HEK293T (cell line): ENCODE data around the gene CTNNA2.

ENCODE experiments used
- ARNT ChIP-seq: fragments of 450-650 bp; IDR thresholded peaks from 2 replicates; pipeline ENCODE4 v1.6.1; 2017; ENCODE audit warnings: mild to moderate bottlenecking
- ELF4 ChIP-seq: fragments of 450-650 bp; IDR thresholded peaks from 2 replicates; pipeline ENCODE4 v1.6.1; 2017; ENCODE audit warnings: antibody characterized with exemption
- FOXA1 ChIP-seq: fragments of 450-650 bp; IDR thresholded peaks from 2 replicates; pipeline ENCODE4 v1.6.1; 2016; ENCODE audit warnings: mild to moderate bottlenecking
- FOXM1 ChIP-seq: fragments of 450-650 bp; IDR thresholded peaks from 2 replicates; pipeline ENCODE4 v1.6.1; 2017; ENCODE audit warnings: mild to moderate bottlenecking, borderline replicate concordance
- HDGF ChIP-seq: fragments of 450-650 bp; IDR thresholded peaks from 2 replicates; pipeline ENCODE4 v1.6.1; 2017; ENCODE audit warnings: antibody characterized with exemption, borderline replicate concordance
- LEF1 ChIP-seq: fragments of 450-650 bp; IDR thresholded peaks from 2 replicates; pipeline ENCODE4 v1.6.1; 2017; ENCODE audit warnings: mild to moderate bottlenecking, borderline replicate concordance
- NFRKB ChIP-seq: fragments of 450-650 bp; IDR thresholded peaks from 2 replicates; pipeline ENCODE4 v1.6.1; 2016; ENCODE audit warnings: mild to moderate bottlenecking, moderate library complexity
- SP1 ChIP-seq: fragments of 450-650 bp; IDR thresholded peaks from 2 replicates; pipeline ENCODE4 v1.6.1; 2017
- SUZ12 ChIP-seq: fragments of 450-650 bp; IDR thresholded peaks from 2 replicates; pipeline ENCODE4 v1.6.1; 2016; ENCODE audit warnings: mild to moderate bottlenecking
- TARDBP ChIP-seq: fragments of 450-650 bp; IDR thresholded peaks from 2 replicates; pipeline ENCODE4 v1.6.1; 2016
- TF ChIP-seq, protein P1 (sequence below): fragments of 450-650 bp; IDR thresholded peaks from 2 replicates; pipeline ENCODE4 v1.6.1; 2016

GRCh38 chr2:80329491-80329890 lies 816.6 kb downstream of the CTNNA2 start:
- TF ChIP-seq SUZ12 (no peak), NFRKB (no peak), SP1 (no peak), ELF4 (no peak), FOXA1 (no peak), FOXM1 (no peak), LEF1 (no peak), ARNT (no peak), HDGF (no peak), TARDBP (no peak)
- TF ChIP-seq, protein P1, sequence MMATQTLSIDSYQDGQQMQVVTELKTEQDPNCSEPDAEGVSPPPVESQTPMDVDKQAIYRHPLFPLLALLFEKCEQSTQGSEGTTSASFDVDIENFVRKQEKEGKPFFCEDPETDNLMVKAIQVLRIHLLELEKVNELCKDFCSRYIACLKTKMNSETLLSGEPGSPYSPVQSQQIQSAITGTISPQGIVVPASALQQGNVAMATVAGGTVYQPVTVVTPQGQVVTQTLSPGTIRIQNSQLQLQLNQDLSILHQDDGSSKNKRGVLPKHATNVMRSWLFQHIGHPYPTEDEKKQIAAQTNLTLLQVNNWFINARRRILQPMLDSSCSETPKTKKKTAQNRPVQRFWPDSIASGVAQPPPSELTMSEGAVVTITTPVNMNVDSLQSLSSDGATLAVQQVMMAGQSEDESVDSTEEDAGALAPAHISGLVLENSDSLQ = no peak
